ENCODE data around the gene PSMA3. TPM values are rescaled to one million over a fixed set of nuclear protein-coding genes. Genes with fewer than 3 reads are reported as not detected.
A peak's percentile ranks its signal among the peaks of the same experiment; 100 is the strongest.

Gene PSMA3
- total RNA-seq, 2 experiments from 2014 or later, result 397 to 408 TPM

DNA sequence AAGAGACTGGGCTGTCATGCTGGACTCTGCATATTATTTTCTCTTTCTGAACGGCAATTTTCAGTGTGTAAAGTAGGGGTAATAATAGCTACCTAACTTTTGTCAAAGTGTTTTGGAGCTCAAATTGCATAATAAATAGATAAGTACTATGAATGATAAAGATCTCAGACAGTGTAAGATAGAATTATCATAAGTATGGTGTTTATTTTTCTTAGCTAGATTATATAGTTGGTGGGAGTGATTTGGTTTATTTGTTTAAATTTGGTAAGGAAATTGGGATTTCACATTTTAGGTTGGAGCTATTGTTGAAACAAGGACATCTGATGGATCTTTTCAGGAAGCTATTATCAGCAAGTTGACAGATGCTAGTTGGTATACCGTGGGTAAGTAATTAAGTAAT lies 61.1 kb downstream of the PSMA3 start:
- Mint-ChIP-seq H3K4me1 (peaks cover 10% of the 10 kb centered on the region), H3K27me3 (no peaks in the 10 kb centered on the region), H3K27ac (no peak overlapping the region), H3K36me3 (peaks cover 11% of the 10 kb centered on the region), H3K4me3 (no peak overlapping the region), H3K9me3 (no peaks in the 10 kb centered on the region)
- no peak for DNase-seq

- Mint-ChIP-seq H3K36me3 (peaks cover 11% of the 10 kb centered on the region), H3K4me1 (peaks cover 4% of the 10 kb centered on the region), H3K27ac (no peak overlapping the region), H3K4me3 (no peak overlapping the region), H3K9me3 (no peaks in the 10 kb centered on the region), H3K27me3 (no peaks in the 10 kb centered on the region)
- no peak for DNase-seq
Observed at GRCh38 chr14:58307597-58308316, 63.1 kb downstream of the PSMA3 start.

- H3K4me3 Mint-ChIP-seq, result no peak overlapping the region
- H3K4me1 Mint-ChIP-seq, result peaks cover 4% of the 10 kb centered on the region
- H3K27ac Mint-ChIP-seq, result no peak overlapping the region
- H3K9me3 Mint-ChIP-seq, result no peaks in the 10 kb centered on the region
- no peaks in the 10 kb centered on the region for H3K27me3 Mint-ChIP-seq
- peaks cover 7% of the 10 kb centered on the region for H3K36me3 Mint-ChIP-seq
- DNase-seq, result no peak
Observed at GRCh38 chr14:58309086-58309485, 64.4 kb downstream of the PSMA3 start.

DNA sequence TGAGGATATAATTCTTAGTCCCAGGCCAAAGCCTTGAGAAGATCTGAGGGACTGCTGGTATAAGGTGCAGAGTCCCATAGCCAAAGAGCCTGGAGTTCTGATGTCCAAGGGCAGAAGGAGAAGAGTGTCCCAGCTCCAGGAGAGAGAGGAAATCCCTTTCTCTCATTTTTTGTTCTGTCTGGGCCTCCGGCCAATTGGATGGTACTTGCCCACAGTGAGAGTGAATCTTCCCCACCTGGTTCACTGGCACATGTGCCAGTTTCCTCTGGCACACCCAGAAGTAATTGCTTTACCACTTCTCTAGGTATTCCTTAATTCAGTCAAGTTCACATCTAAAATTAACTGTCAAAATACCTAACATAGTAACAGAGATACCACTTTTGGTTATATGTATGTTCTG lies 69.1 kb downstream of the PSMA3 start:
- H3K4me1 Mint-ChIP-seq, result peaks cover 6% of the 10 kb centered on the region
- no peaks in the 10 kb centered on the region for H3K27me3 Mint-ChIP-seq
- no peak overlapping the region for H3K27ac Mint-ChIP-seq
- H3K9me3 Mint-ChIP-seq, result no peaks in the 10 kb centered on the region
- H3K4me3 Mint-ChIP-seq, result no peak overlapping the region
- no peak for DNase-seq
- H3K36me3 Mint-ChIP-seq, result peaks cover 10% of the 10 kb centered on the region

DNA sequence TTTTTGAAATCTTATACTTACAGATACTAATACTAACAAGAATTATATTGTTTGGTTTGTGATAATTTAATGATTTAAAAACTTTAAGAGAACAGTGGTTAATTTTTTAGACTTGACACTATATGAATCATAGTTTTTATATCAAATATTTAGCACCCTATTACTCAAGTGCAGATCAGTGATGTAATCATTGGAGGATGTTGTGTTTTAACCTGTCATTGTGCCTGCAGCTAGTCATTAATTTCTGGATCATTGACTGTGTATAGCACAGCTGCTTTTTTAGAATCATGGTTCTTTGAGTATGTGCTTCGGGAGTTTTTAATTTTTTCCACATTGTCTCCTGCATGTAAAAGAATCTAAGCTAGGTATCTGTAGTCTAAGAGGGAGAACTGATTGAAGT lies 71.0 kb downstream of the PSMA3 start:
- H3K27me3 Mint-ChIP-seq, result no peaks in the 10 kb centered on the region
- H3K4me1 Mint-ChIP-seq, result peaks cover 2% of the 10 kb centered on the region

More for the DNA sequence above, 71.0 kb downstream of the PSMA3 start:
- no peak overlapping the region for H3K4me3 Mint-ChIP-seq
- no peaks in the 10 kb centered on the region for H3K9me3 Mint-ChIP-seq
- no peak for DNase-seq
- H3K27ac Mint-ChIP-seq, result peak overlapping the region; percentile 83
- peaks cover 3% of the 10 kb centered on the region for H3K36me3 Mint-ChIP-seq

Other genes with a start within 250 kb of the PSMA3 start
- not detected for gene ARMH4, start 92.6 kb upstream of the PSMA3 start, total RNA-seq
- 10 to 100 TPM; 31.0 to 35.1 TPM for gene ACTR10, start 44.7 kb upstream of the PSMA3 start, total RNA-seq
- gene ARID4A, start 53.7 kb downstream of the PSMA3 start, total RNA-seq, result 10 to 100 TPM; 18.6 to 19.8 TPM
- gene TOMM20L, start 151.1 kb downstream of the PSMA3 start, total RNA-seq, result not detected
- gene TIMM9, start 182.7 kb downstream of the PSMA3 start, total RNA-seq, result 10 to 100 TPM; 82.0 to 91.6 TPM
- 10 to 100 TPM; 22.0 to 25.1 TPM for gene KIAA0586, start 182.9 kb downstream of the PSMA3 start, total RNA-seq